ENCODE data around the gene P2RX6.

The P2RX6 gene

GRCh38 chr22:21012446-21013407, 2.2 kb upstream of the P2RX6 start:
- DNase-seq (ENCODE audit: low read depth) = no peak

GRCh38 chr22:21013657-21014201, 1.2 kb upstream of the P2RX6 start:
- DNase-seq (ENCODE audit: low read depth) = no peak

GRCh38 chr22:21014202-21014725, 701 bp upstream of the P2RX6 start:
- peak; percentile 80 for DNase-seq (ENCODE audit: low read depth)

GRCh38 chr22:21015466-21016006, 571 bp downstream of the P2RX6 start:
- no peak for DNase-seq (ENCODE audit: low read depth)

GRCh38 chr22:21016644-21017420, 1.9 kb downstream of the P2RX6 start:
- DNase-seq (ENCODE audit: low read depth) = no peak

- DNase-seq (ENCODE audit: low read depth) = no peak
Measured at GRCh38 chr22:21018314-21018713, 3.3 kb downstream of the P2RX6 start.

GRCh38 chr22:21020802-21021429, 6.0 kb downstream of the P2RX6 start:
- no peak for DNase-seq (ENCODE audit: low read depth)

- no peak for DNase-seq (ENCODE audit: low read depth)
Measured at GRCh38 chr22:21022507-21022906, 7.5 kb downstream of the P2RX6 start.

- DNase-seq (ENCODE audit: low read depth) = no peak
Measured at GRCh38 chr22:21022955-21023614, 8.1 kb downstream of the P2RX6 start.

- DNase-seq (ENCODE audit: low read depth) = no peak
Measured at GRCh38 chr22:21025266-21025665, 10.3 kb downstream of the P2RX6 start.

- DNase-seq (ENCODE audit: low read depth) = no peak
Measured at GRCh38 chr22:21025763-21026755, 11.1 kb downstream of the P2RX6 start.

GRCh38 chr22:21026783-21027692, 12.1 kb downstream of the P2RX6 start:
- DNase-seq (ENCODE audit: low read depth) = no peak

- DNase-seq (ENCODE audit: low read depth) = no peak
Measured at GRCh38 chr22:21028277-21029251, 13.6 kb downstream of the P2RX6 start.

- DNase-seq (ENCODE audit: low read depth) = no peak
Measured at GRCh38 chr22:21029486-21030025, 14.6 kb downstream of the P2RX6 start.

- DNase-seq (ENCODE audit: low read depth) = no peak
Measured at GRCh38 chr22:21030032-21030431, 15.1 kb downstream of the P2RX6 start.

GRCh38 chr22:21030621-21031544, 15.9 kb downstream of the P2RX6 start:
- DNase-seq (ENCODE audit: low read depth) = no peak
